Fibroblast of lung (primary cell): Measurements from ENCODE around the gene MRPS10. TPM values are rescaled to one million over a fixed set of nuclear protein-coding genes. Genes with fewer than 3 reads are reported as not detected.

Source experiments
- DNase-seq, 2 donors: peaks; one replicate each; pipeline versions ENCODE4 v3.0.0 to v3.0.0-alpha.2; 2010; ENCODE audit warnings: low read depth in 2 of 2
- H2AFZ ChIP-seq: 2 replicates; pipeline ENCODE4 v1.5.1; 2012; ENCODE audit warnings: low read length, control low read depth, inconsistent platforms
- H3K27ac ChIP-seq: 2 replicates; pipeline ENCODE4 v1.5.1; 2011; ENCODE audit warnings: low read length, control low read depth; ENCODE audit not compliant: insufficient read depth
- H3K27me3 ChIP-seq: 2 replicates; pipeline ENCODE4 v1.5.1; 2011; ENCODE audit warnings: mild to moderate bottlenecking, low read length; ENCODE audit not compliant: control insufficient read depth, insufficient read depth
- H3K36me3 ChIP-seq: 2 replicates; pipeline ENCODE4 v1.5.1; 2011; ENCODE audit warnings: low read length; ENCODE audit not compliant: control insufficient read depth, insufficient read depth
- H3K4me1 ChIP-seq: 2 replicates; pipeline ENCODE4 v1.5.1; 2011; ENCODE audit warnings: low read length; ENCODE audit not compliant: control insufficient read depth, insufficient read depth; ENCODE audit errors: extremely low read depth
- H3K4me2 ChIP-seq: 2 replicates; pipeline ENCODE4 v1.5.1; 2011; ENCODE audit warnings: low read length, control low read depth; ENCODE audit not compliant: insufficient read depth; ENCODE audit errors: extremely low read depth
- H3K4me3 ChIP-seq, 4 experiments: fragments of 200-600 bp in 1 of 4; sonication (generic) in 1 of 4; replicated peaks in 1 of 4; 2 replicates each; pipeline ENCODE4 v1.5.1; 2011 to 2016; ENCODE audit warnings: low read length in 4 of 4, low read depth in 3 of 4, mild to moderate bottlenecking in 3 of 4, control low read depth in 2 of 4, inconsistent platforms in 1 of 4, mixed read lengths in 1 of 4; ENCODE audit not compliant: insufficient read depth in 1 of 4; ENCODE audit errors: control extremely low read depth in 1 of 4
- H3K79me2 ChIP-seq: 2 replicates; pipeline ENCODE4 v1.5.1; 2012; ENCODE audit warnings: mild to moderate bottlenecking, low read length, inconsistent platforms; ENCODE audit not compliant: control insufficient read depth, insufficient read depth
- H3K9ac ChIP-seq: 2 replicates; pipeline ENCODE4 v1.5.1; 2011; ENCODE audit warnings: mild to moderate bottlenecking, low read length, control low read depth; ENCODE audit not compliant: insufficient read depth
- H3K9me3 ChIP-seq: 2 replicates; pipeline ENCODE4 v1.5.1; 2012; ENCODE audit warnings: low read depth, low read length; ENCODE audit not compliant: control insufficient read depth, insufficient read depth
- H4K20me1 ChIP-seq: 2 replicates; pipeline ENCODE4 v1.5.1; 2011; ENCODE audit warnings: low read length; ENCODE audit not compliant: control insufficient read depth, insufficient read depth; ENCODE audit errors: extremely low read depth
- EZH2 ChIP-seq: IDR thresholded peaks from 2 replicates; pipeline ENCODE4 v1.5.1; 2012; ENCODE audit warnings: low read length, control low read depth, mild to moderate bottlenecking; ENCODE audit errors: missing control alignments
- polyA plus RNA-seq, 2 donors: library from polyadenylated mRNA; depleted of rRNA in 1 of 2; stranded (reverse) in 1 of 2; unstranded in 1 of 2; fragments of >200 nt; gene quantifications; 2 replicates each; pipeline ENCODE4 v1.2.1, GENCODE V29; 2011 to 2012; ENCODE audit warnings: missing spikeins in 1 of 2
- total RNA-seq: library from RNA; depleted of rRNA; stranded (reverse); fragments of >200 nt; gene quantifications from 2 replicates; pipeline ENCODE4 v1.2.1, GENCODE V29; 2014
- TF ChIP-seq, protein P1 (sequence below), 2 donors: IDR thresholded peaks in 1 of 2; conservative IDR thresholded peaks in 1 of 2; 1 replicate in 1 of 2; 2 replicates in 1 of 2; pipeline ENCODE4 v1.5.1; 2011 to 2012; ENCODE audit warnings: low read length in 2 of 2, control low read depth in 1 of 2, inconsistent platforms in 1 of 2, low read depth in 1 of 2, mild to moderate bottlenecking in 1 of 2

Gene MRPS10
- total and polyA plus RNA-seq, 2 donors (not counting 1 experiment from before 2014, with no cell fraction given), result 67.5 to 74.1 TPM

DNA sequence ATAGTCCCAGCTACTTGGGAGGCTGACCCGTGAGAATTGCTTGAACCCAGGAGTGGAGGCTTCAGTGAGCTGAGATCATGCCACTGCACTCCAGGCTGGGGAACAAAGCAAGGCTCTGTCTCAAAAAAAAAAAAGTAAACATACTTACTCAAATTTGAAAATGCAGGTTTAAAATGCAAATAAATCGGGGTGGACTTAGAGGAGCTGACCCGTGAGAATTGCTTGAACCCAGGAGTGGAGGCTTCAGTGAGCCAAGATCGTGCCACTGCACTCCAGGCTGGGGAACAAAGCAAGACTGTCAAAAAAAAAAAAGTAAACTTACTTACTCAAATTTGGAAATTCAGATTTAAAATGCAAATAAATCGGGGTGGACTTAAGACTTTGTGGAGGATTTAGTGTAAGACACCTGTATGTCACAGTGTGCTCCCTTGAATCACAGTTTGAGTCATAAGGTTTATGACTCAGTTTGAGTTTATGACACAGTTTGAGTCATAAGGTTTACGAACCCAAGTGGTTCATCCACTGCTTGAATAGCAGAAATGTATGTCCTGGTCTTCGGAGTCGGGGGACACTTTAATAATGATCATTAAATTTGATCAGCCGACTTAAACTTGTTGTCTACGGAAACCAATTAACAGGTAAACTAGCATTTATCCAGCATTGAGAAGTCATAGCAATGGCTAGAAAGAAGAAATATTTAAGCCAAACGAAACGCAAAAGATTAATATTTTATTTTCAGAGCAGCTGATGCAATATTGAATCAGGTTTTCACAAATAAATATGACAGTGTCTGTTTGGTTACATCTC is 6.8 kb upstream of the MRPS10 start:
- H3K9ac ChIP-seq, result no peak overlapping the region
- H2AFZ ChIP-seq, result no peak overlapping the region
- TF ChIP-seq, protein P1, sequence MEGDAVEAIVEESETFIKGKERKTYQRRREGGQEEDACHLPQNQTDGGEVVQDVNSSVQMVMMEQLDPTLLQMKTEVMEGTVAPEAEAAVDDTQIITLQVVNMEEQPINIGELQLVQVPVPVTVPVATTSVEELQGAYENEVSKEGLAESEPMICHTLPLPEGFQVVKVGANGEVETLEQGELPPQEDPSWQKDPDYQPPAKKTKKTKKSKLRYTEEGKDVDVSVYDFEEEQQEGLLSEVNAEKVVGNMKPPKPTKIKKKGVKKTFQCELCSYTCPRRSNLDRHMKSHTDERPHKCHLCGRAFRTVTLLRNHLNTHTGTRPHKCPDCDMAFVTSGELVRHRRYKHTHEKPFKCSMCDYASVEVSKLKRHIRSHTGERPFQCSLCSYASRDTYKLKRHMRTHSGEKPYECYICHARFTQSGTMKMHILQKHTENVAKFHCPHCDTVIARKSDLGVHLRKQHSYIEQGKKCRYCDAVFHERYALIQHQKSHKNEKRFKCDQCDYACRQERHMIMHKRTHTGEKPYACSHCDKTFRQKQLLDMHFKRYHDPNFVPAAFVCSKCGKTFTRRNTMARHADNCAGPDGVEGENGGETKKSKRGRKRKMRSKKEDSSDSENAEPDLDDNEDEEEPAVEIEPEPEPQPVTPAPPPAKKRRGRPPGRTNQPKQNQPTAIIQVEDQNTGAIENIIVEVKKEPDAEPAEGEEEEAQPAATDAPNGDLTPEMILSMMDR (conservative IDR thresholded peaks at IDR 0.05 in 1 of 2, IDR thresholded peaks at IDR 0.05 in 1 of 2; ENCODE audit: low read depth in 1 of 2, low read length in 2 of 2), result no peak
- no peak for TF ChIP-seq EZH2
- H4K20me1 ChIP-seq, result no peaks in the 10 kb centered on the region
- no peaks in the 10 kb centered on the region for H3K9me3 ChIP-seq
- peak overlapping the region; percentile 12 for H3K27ac ChIP-seq
- H3K4me3 ChIP-seq, result peak overlapping the region in 1 of 4 experiments; percentile 23
- H3K4me2 ChIP-seq, result peak overlapping the region; percentile 42
- peaks cover 7% of the 10 kb centered on the region for H3K36me3 ChIP-seq
- no peaks in the 10 kb centered on the region for H3K79me2 ChIP-seq
- H3K27me3 ChIP-seq, result no peaks in the 10 kb centered on the region
- peaks cover 13% of the 10 kb centered on the region for H3K4me1 ChIP-seq
- peak; percentile 92 for DNase-seq

DNA sequence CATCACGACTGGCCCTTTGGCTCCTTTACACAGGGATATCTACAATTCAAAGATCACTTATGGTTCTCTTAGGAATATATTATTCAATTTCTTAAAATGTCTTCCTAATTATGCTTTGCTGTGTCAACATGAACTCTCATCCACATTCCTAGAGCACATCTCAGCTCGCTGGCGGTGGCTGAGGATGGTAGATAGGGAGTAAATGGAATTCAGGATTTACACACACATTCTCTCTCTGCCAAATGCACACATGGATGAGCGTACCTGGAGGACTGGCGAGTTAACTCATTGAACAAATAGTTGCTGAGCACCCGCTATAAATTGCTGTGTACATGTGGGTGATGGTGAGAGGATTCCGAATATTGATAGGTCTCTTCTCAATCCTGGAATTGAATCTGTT is 4.8 kb upstream of the MRPS10 start:
- Histone ChIP-seq H3K9ac (no peak overlapping the region), H3K4me3 (no peak overlapping the region), H3K4me2 (no peak overlapping the region), H3K27ac (no peak overlapping the region), H4K20me1 (no peaks in the 10 kb centered on the region), H2AFZ (no peak overlapping the region), H3K9me3 (no peaks in the 10 kb centered on the region), H3K27me3 (no peaks in the 10 kb centered on the region), H3K79me2 (peaks cover under 1% of the 10 kb centered on the region), H3K4me1 (peaks cover 10% of the 10 kb centered on the region), H3K36me3 (no peaks in the 10 kb centered on the region)
- TF ChIP-seq, protein P1 (conservative IDR thresholded peaks at IDR 0.05 in 1 of 2, IDR thresholded peaks at IDR 0.05 in 1 of 2; ENCODE audit: low read depth in 1 of 2, low read length in 2 of 2), result no peak
- no peak for TF ChIP-seq EZH2
- DNase-seq, result peak in 1 of 2 donors; percentile 23

DNA sequence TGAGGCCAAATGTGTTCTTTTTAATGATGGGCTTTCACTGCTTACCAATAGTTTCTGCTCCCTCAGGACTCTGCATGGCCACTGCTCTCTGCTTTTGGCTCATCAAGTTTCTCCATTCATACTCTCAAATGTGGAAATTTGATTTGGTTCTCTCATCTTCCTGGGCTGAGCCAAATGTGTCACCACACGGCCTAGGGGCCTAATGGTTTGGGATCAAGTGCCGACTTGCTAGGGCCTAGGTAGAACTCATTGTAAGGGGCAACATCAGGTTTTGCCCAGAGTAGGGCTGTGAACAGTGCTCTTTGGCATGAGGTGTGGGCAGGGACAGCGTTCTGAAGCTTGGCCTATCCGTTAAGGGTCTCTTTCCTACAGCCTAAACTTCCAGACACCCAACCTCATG is 3.9 kb upstream of the MRPS10 start:
- H3K9me3 ChIP-seq, result no peaks in the 10 kb centered on the region
- TF ChIP-seq EZH2, result no peak
- TF ChIP-seq, protein P1 (conservative IDR thresholded peaks at IDR 0.05 in 1 of 2, IDR thresholded peaks at IDR 0.05 in 1 of 2; ENCODE audit: low read depth in 1 of 2, low read length in 2 of 2), result no peak
- peaks cover 10% of the 10 kb centered on the region for H3K79me2 ChIP-seq
- H3K4me1 ChIP-seq, result peaks cover 3% of the 10 kb centered on the region
- no peaks in the 10 kb centered on the region for H4K20me1 ChIP-seq
- no peak overlapping the region for H2AFZ ChIP-seq
- H3K4me3 ChIP-seq, result no peak overlapping the region
- no peaks in the 10 kb centered on the region for H3K36me3 ChIP-seq
- H3K27me3 ChIP-seq, result no peaks in the 10 kb centered on the region
- H3K4me2 ChIP-seq, result no peak overlapping the region
- no peak overlapping the region for H3K27ac ChIP-seq
- H3K9ac ChIP-seq, result no peak overlapping the region
- DNase-seq, result no peak
